ENCODE data around the gene RPL12.
A peak's percentile ranks its signal among the peaks of the same experiment; 100 is the strongest.
"Not testable (repeated sequence)": the region's sequence is repeated elsewhere in the genome, so short reads cannot be mapped to it uniquely, and the experiment has no call there.

The RPL12 gene

GRCh38 chr9:127470662-127471061 is 19.5 kb upstream of the RPL12 start:
- DNase-seq (ENCODE audit: insufficient read length, low spot score): no peak
- no peak for FAIRE-seq

GRCh38 chr9:127467621-127468020 is 16.4 kb upstream of the RPL12 start:
- DNase-seq (ENCODE audit: insufficient read length, low spot score): no peak
- FAIRE-seq: no peak

- FAIRE-seq; DNase-seq (ENCODE audit: insufficient read length, low spot score): not testable (repeated sequence)
These were observed 15.3 kb upstream of the RPL12 start for GRCh38 chr9:127466407-127466917.

GRCh38 chr9:127463911-127464310 is 12.7 kb upstream of the RPL12 start:
- no peak for DNase-seq (ENCODE audit: insufficient read length, low spot score)
- no peak for FAIRE-seq

GRCh38 chr9:127463382-127463781 is 12.2 kb upstream of the RPL12 start:
- FAIRE-seq: no peak
- no peak for DNase-seq (ENCODE audit: insufficient read length, low spot score)

- DNase-seq (ENCODE audit: insufficient read length, low spot score) (no peak), FAIRE-seq (no peak)
These were observed 7.7 kb upstream of the RPL12 start for GRCh38 chr9:127458921-127459320.

GRCh38 chr9:127457191-127457878 is 6.1 kb upstream of the RPL12 start:
- FAIRE-seq: no peak
- no peak for DNase-seq (ENCODE audit: insufficient read length, low spot score)

GRCh38 chr9:127455324-127455992 is 4.3 kb upstream of the RPL12 start:
- FAIRE-seq: no peak
- DNase-seq (ENCODE audit: insufficient read length, low spot score): no peak

- FAIRE-seq: no peak
These were observed 1.5 kb upstream of the RPL12 start for GRCh38 chr9:127452691-127453090.

GRCh38 chr9:127451858-127452656 is 851 bp upstream of the RPL12 start:
- FAIRE-seq (no peak), DNase-seq (ENCODE audit: insufficient read length, low spot score) (peak; percentile 54)

More at GRCh38 chr9:127452691-127453090, 1.5 kb upstream of the RPL12 start:
- no peak for DNase-seq (ENCODE audit: insufficient read length, low spot score)

GRCh38 chr9:127451608-127451857 is 327 bp upstream of the RPL12 start:
- no peak for FAIRE-seq
- no peak for DNase-seq (ENCODE audit: insufficient read length, low spot score)

GRCh38 chr9:127450243-127450760 is 904 bp downstream of the RPL12 start:
- FAIRE-seq: no peak

GRCh38 chr9:127449332-127449966 is 1.8 kb downstream of the RPL12 start:
- FAIRE-seq (no peak), DNase-seq (ENCODE audit: insufficient read length, low spot score) (no peak)

More at GRCh38 chr9:127450243-127450760, 904 bp downstream of the RPL12 start:
- no peak for DNase-seq (ENCODE audit: insufficient read length, low spot score)

GRCh38 chr9:127448112-127448805 is 2.9 kb downstream of the RPL12 start:
- no peak for DNase-seq (ENCODE audit: insufficient read length, low spot score)

GRCh38 chr9:127447416-127448111 is 3.6 kb downstream of the RPL12 start:
- no peak for FAIRE-seq
- DNase-seq (ENCODE audit: insufficient read length, low spot score): no peak

More at GRCh38 chr9:127448112-127448805, 2.9 kb downstream of the RPL12 start:
- no peak for FAIRE-seq

- DNase-seq (ENCODE audit: insufficient read length, low spot score) (no peak), FAIRE-seq (no peak)
These were observed 4.3 kb downstream of the RPL12 start for GRCh38 chr9:127446713-127447415.

GRCh38 chr9:127445851-127446712 is 5.1 kb downstream of the RPL12 start:
- FAIRE-seq (no peak), DNase-seq (ENCODE audit: insufficient read length, low spot score) (no peak)
